Neuronal stem cell (in vitro differentiated cells): ENCODE measurements around the gene NSUN4.
"Not testable (repeated sequence)": the region's sequence is repeated elsewhere in the genome, so short reads cannot be mapped to it uniquely, and the experiment has no call there.

ENCODE experiments used
- DNase-seq: peaks from one replicate; pipeline ENCODE4 v3.0.0-alpha.2; 2013; ENCODE audit warnings: low spot score
- H2AFZ ChIP-seq: one replicate; pipeline ENCODE4 v1.6.1; 2013; ENCODE audit warnings: mild to moderate bottlenecking, low read length, inconsistent platforms
- H2AK5ac ChIP-seq: 2 replicates; pipeline ENCODE4 v1.6.1; 2013; ENCODE audit warnings: low read depth, mild to moderate bottlenecking, inconsistent platforms, low read length, moderate library complexity, mixed read lengths
- H2BK120ac ChIP-seq: 2 replicates; pipeline ENCODE4 v1.6.1; 2013; ENCODE audit warnings: low read depth, mild to moderate bottlenecking, inconsistent platforms, low read length, moderate library complexity, mixed read lengths
- H2BK12ac ChIP-seq: one replicate; pipeline ENCODE4 v1.6.1; 2013; ENCODE audit warnings: low read length, inconsistent platforms
- H2BK15ac ChIP-seq: 2 replicates; pipeline ENCODE4 v1.6.1; 2013; ENCODE audit warnings: mild to moderate bottlenecking, low read length, inconsistent platforms, mixed read lengths
- H2BK5ac ChIP-seq: one replicate; pipeline ENCODE4 v1.6.1; 2013; ENCODE audit warnings: inconsistent platforms, mild to moderate bottlenecking, low read length, moderate library complexity
- H3K14ac ChIP-seq: one replicate; pipeline ENCODE4 v1.6.1; 2013; ENCODE audit warnings: low read length, inconsistent platforms
- H3K18ac ChIP-seq: 2 replicates; pipeline ENCODE4 v1.6.1; 2013; ENCODE audit warnings: low read length, inconsistent platforms
- H3K23ac ChIP-seq: 2 replicates; pipeline ENCODE4 v1.6.1; 2013; ENCODE audit warnings: low read depth, mild to moderate bottlenecking, mixed read lengths, low read length, inconsistent platforms; ENCODE audit not compliant: poor library complexity
- H3K27ac ChIP-seq: replicated peaks from 3 replicates; pipeline ENCODE4 v1.5.1; 2013; ENCODE audit warnings: low read length, inconsistent platforms
- H3K27me3 ChIP-seq, 3 experiments: 2 replicates each; pipeline ENCODE4 v1.6.1; 2013; ENCODE audit warnings: low read length in 3 of 3, mild to moderate bottlenecking in 2 of 3, inconsistent platforms in 1 of 3, low read depth in 1 of 3, mixed read lengths in 1 of 3, moderate library complexity in 1 of 3; ENCODE audit not compliant: control insufficient read depth in 3 of 3, insufficient read depth in 3 of 3
- H3K36me3 ChIP-seq, 2 donors: replicated peaks in 1 of 2; 2 replicates each; pipeline ENCODE4 v1.6.1; 2013; ENCODE audit warnings: low read length in 2 of 2; ENCODE audit not compliant: control insufficient read depth in 2 of 2, insufficient read depth in 2 of 2
- H3K4ac ChIP-seq: 2 replicates; pipeline ENCODE4 v1.6.1; 2013; ENCODE audit warnings: inconsistent platforms, mild to moderate bottlenecking, low read length, moderate library complexity
- H3K4me1 ChIP-seq, 2 donors: 1 replicate in 1 of 2; 2 replicates in 1 of 2; pipeline ENCODE4 v1.6.1; 2013; ENCODE audit warnings: low read length in 2 of 2, low read depth in 1 of 2; ENCODE audit not compliant: control insufficient read depth in 2 of 2, insufficient read depth in 1 of 2
- H3K4me2 ChIP-seq: one replicate; pipeline ENCODE4 v1.6.1; 2013; ENCODE audit warnings: mild to moderate bottlenecking, low read length, inconsistent platforms; ENCODE audit not compliant: insufficient read depth, poor library complexity, severe bottlenecking
- H3K4me3 ChIP-seq, 2 donors: 2 replicates each; pipeline ENCODE4 v1.5.1; 2013; ENCODE audit warnings: low read length in 2 of 2, mild to moderate bottlenecking in 2 of 2, inconsistent platforms in 1 of 2, moderate library complexity in 1 of 2
- H3K79me1 ChIP-seq: one replicate; pipeline ENCODE4 v1.6.1; 2013; ENCODE audit warnings: low read depth, mild to moderate bottlenecking, inconsistent platforms, low read length, moderate library complexity
- H3K9ac ChIP-seq: one replicate; pipeline ENCODE4 v1.6.1; 2013; ENCODE audit warnings: mild to moderate bottlenecking, low read depth, low read length, inconsistent platforms; ENCODE audit not compliant: poor library complexity
- H3K9me3 ChIP-seq, 2 donors: replicated peaks in 1 of 2; 2 replicates each; pipeline versions ENCODE3 to v1.6.1; 2013; ENCODE audit warnings: low read length in 2 of 2, mild to moderate bottlenecking in 2 of 2, inconsistent platforms in 1 of 2, low read depth in 1 of 2, mixed read lengths in 1 of 2, moderate library complexity in 1 of 2; ENCODE audit not compliant: control insufficient read depth in 2 of 2, insufficient read depth in 1 of 2
- H4K8ac ChIP-seq: one replicate; pipeline ENCODE4 v1.6.1; 2013; ENCODE audit warnings: low read depth, mild to moderate bottlenecking, inconsistent platforms, low read length, moderate library complexity
- H4K91ac ChIP-seq: one replicate; pipeline ENCODE4 v1.6.1; 2013; ENCODE audit warnings: low read length, low read depth, mild to moderate bottlenecking, inconsistent platforms; ENCODE audit not compliant: poor library complexity
- WGBS, 2 donors: extraction: QIAGEN DNeasy Blood & Tissue Kit; methylation state at CpG; one replicate each; pipeline ENCODE4 v1.1.7; 2013; ENCODE audit warnings: missing lambda C conversion rate in 2 of 2, mixed read lengths in 1 of 2; ENCODE audit not compliant: insufficient read length in 2 of 2, insufficient replicate concordance in 1 of 2; ENCODE audit errors: extremely low coverage in 2 of 2; 5-methylcytosine and 5-hydroxymethylcytosine counted together

NSUN4 gene

DNA sequence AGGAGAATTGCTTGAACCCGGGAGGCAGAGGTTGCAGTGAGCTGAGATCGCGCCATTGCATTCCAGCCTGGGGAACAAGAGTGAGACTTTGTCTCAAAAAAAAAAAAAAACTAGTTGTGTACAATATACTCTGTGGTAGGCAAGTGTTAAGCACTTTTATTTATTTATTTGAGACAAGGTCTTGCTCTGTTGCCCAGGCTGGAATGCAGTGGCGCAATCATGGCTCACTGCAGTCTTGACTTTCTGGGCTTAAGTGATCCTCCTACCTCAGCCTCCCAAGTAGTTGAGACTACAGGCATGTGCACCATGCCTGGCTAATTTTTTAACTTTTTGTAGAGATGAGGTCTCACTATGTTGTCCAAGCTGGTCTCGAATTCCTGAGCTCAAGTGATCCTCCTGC lies 15.3 kb downstream of the NSUN4 start:
- not testable (repeated sequence) for H3K23ac ChIP-seq, H3K4ac ChIP-seq, H3K79me1 ChIP-seq, H4K8ac ChIP-seq, H3K9me3 ChIP-seq, H2AK5ac ChIP-seq, H2BK15ac ChIP-seq, H3K4me2 ChIP-seq, H2BK5ac ChIP-seq, H3K4me1 ChIP-seq, DNase-seq, H2BK12ac ChIP-seq, H3K27me3 ChIP-seq, H2AFZ ChIP-seq, H3K27ac ChIP-seq, H3K14ac ChIP-seq, H4K91ac ChIP-seq, H3K9ac ChIP-seq, H3K4me3 ChIP-seq, H2BK120ac ChIP-seq, H3K18ac ChIP-seq
- WGBS, 2 donors = no CpG with 5 or more reads among the region's 5 CpGs
- peaks cover 19 to 79% of the 10 kb centered on the region in 2 donors for H3K36me3 ChIP-seq

GRCh38 chr1:46362158-46362557 lies 21.6 kb downstream of the NSUN4 start:
- H3K18ac ChIP-seq = no peak overlapping the region
- no peak overlapping the region for H2BK120ac ChIP-seq
- H2AFZ ChIP-seq = no peak overlapping the region
- H3K23ac ChIP-seq = no peak overlapping the region
- no peak overlapping the region for H2BK15ac ChIP-seq
- H2AK5ac ChIP-seq = no peak overlapping the region
- no peak overlapping the region for H3K4me2 ChIP-seq
- no peak overlapping the region for H4K8ac ChIP-seq
- DNase-seq = no peak
- peak overlapping the region; percentile 7 for H3K27ac ChIP-seq
- no peaks in the 10 kb centered on the region for H3K27me3 ChIP-seq
- H2BK12ac ChIP-seq = no peak overlapping the region
- no peak overlapping the region for H3K9ac ChIP-seq
- H3K36me3 ChIP-seq = peaks cover 13 to 85% of the 10 kb centered on the region in 2 donors
- H3K14ac ChIP-seq = no peak overlapping the region
- H3K4me3 ChIP-seq = no peak overlapping the region
- no CpG with 5 or more reads among the region's 3 CpGs for WGBS, 2 donors
- H2BK5ac ChIP-seq = no peak overlapping the region
- H3K9me3 ChIP-seq = no peaks in the 10 kb centered on the region
- H3K4me1 ChIP-seq = peaks cover 0 to 11% of the 10 kb centered on the region in 2 donors
- H3K79me1 ChIP-seq = no peaks in the 10 kb centered on the region
- H4K91ac ChIP-seq = no peak overlapping the region
- no peak overlapping the region for H3K4ac ChIP-seq

- H2AK5ac ChIP-seq = no peak overlapping the region
- peaks cover 0 to 11% of the 10 kb centered on the region in 2 donors for H3K4me1 ChIP-seq
- no peaks in the 10 kb centered on the region for H3K27me3 ChIP-seq
- no peak overlapping the region for H3K4me3 ChIP-seq
- no peak overlapping the region for H3K4me2 ChIP-seq
- H3K14ac ChIP-seq = no peak overlapping the region
- H4K91ac ChIP-seq = no peak overlapping the region
- H3K9ac ChIP-seq = no peak overlapping the region
- H2BK5ac ChIP-seq = no peak overlapping the region
- DNase-seq = no peak
- peaks cover 14 to 86% of the 10 kb centered on the region in 2 donors for H3K36me3 ChIP-seq
- H2BK12ac ChIP-seq = no peak overlapping the region
- H3K9me3 ChIP-seq = no peaks in the 10 kb centered on the region
- H2BK15ac ChIP-seq = no peak overlapping the region
- no peak overlapping the region for H3K27ac ChIP-seq
- no peak overlapping the region for H3K23ac ChIP-seq
- H2AFZ ChIP-seq = no peak overlapping the region
- H4K8ac ChIP-seq = no peak overlapping the region
- H3K18ac ChIP-seq = no peak overlapping the region
- no CpG with 5 or more reads among the region's 5 CpGs for WGBS, 2 donors
- no peak overlapping the region for H2BK120ac ChIP-seq
- H3K4ac ChIP-seq = no peak overlapping the region
- H3K79me1 ChIP-seq = no peaks in the 10 kb centered on the region
These were observed 22.5 kb downstream of the NSUN4 start for GRCh38 chr1:46363121-46363520.

DNA sequence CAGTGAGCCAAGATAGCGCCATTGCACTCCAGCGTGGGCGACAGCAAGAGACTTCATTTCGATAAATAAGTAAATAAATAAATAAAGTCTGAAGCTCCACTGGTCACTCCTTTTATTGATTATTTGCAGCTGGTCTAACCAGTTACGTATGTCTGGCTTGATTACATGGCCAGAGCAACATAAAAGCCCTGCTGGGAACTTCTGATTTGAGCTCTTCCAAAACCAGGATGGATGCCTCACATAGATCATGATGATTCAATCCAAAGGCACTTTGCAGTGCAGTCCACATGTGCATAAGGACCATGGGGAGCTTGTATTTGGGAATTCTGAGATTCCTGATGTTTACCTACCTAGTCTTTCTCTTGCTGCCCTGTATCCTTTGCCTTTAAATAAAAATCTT lies 24.0 kb downstream of the NSUN4 start:
- Histone ChIP-seq H3K18ac (no peak overlapping the region), H3K27me3 (no peaks in the 10 kb centered on the region), H3K36me3 (peaks cover 18 to 88% of the 10 kb centered on the region in 2 donors), H4K8ac (no peak overlapping the region), H2AFZ (no peak overlapping the region), H2BK15ac (no peak overlapping the region), H3K9me3 (no peaks in the 10 kb centered on the region), H3K4me3 (no peak overlapping the region), H2AK5ac (no peak overlapping the region), H4K91ac (no peak overlapping the region), H3K27ac (no peak overlapping the region), H3K4me1 (peaks cover 0 to 11% of the 10 kb centered on the region in 2 donors), H3K79me1 (no peaks in the 10 kb centered on the region), H2BK12ac (no peak overlapping the region), H3K4ac (no peak overlapping the region), H2BK120ac (no peak overlapping the region), H2BK5ac (no peak overlapping the region), H3K4me2 (no peak overlapping the region), H3K9ac (no peak overlapping the region), H3K14ac (no peak overlapping the region), H3K23ac (no peak overlapping the region)
- no CpG with 5 or more reads among the region's 5 CpGs for WGBS, 2 donors
- no peak for DNase-seq
